Raji (cell line): ENCODE measurements around the gene XRCC6.

Experiments used
- POLR2A ChIP-seq: IDR thresholded peaks from 2 replicates; pipeline ENCODE4 v1.6.1; 2011; ENCODE audit warnings: low read depth, low read length, control low read depth; ENCODE audit not compliant: insufficient read depth

The XRCC6 gene

DNA sequence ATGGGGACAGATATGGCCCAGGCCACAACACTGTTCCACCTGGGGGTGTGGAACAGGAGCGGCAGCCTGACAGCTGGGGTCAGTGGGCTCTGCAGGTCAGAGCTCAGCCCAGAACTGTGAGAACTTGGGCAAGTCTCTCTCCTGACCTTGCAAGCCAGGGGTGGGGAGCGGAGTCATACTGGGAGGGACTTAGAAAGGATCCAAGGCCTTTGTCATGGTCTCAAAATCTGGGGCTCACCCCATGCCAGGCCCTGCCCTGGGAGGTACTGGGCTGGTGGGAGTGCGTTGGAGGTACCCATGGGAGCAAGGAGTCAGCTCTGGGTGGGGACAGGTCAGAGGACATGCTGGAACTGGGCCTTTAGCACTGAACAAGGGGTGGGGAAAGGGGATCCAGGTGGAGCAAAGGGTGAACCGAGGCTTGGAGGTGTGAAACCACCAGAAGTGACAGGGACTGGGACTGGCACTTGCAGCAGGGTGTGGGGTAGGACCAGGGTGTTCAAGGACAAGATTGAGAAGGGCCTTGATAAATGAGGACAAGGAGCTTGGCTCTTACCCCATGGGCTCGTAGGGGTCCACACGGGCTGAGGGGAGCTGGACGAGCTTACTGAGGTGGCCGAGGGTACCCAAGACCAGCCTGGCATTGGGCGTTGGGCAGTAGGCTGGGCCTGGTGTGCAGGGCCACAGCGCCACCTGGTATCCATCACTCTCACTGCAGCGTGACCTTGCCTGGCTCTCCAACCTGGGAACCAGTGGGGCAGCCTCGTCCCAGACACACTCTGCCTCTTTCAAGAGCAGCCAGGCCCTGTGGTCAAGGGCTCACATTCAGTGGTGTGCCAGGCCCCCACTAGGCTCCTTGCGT is 24.1 kb upstream of the XRCC6 start:
- TF ChIP-seq POLR2A: 0 out of 2 replicates have a peak, but pooled peaks have one; percentile 15

DNA sequence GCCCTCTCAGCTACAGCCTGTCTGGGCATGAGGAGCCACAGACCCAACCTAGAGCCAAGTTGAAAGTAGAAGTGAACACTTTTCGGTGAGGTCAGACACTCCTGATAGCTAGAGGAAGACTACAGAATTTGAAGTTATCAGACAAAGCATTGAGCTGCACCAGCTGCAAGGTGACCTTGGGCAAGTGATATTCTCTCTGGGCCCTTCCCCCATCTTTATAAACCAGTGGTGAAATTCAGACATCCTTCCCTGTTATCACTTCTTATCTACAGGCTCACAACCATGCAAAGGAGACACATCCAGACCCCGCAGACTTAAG is 23.5 kb upstream of the XRCC6 start:
- TF ChIP-seq POLR2A: no peak

DNA sequence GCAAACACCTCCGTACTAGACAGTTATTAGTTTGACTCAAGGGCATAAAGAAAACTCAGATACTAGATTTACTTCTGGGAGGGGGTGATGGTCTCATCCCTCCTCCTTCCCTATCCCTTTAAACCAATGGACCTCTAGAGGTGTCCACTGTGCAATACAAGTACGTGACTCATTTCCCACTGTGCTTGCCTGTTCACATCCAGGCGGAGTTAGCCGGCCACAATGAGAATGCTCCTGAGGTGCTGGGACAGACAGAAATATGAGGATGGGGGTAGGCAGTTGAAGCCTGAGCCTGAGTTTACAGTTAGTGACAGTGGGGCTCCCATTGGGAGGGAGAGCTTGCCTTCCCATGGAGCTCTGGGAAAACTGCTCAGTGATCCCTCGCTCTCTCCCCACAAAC is 23.0 kb upstream of the XRCC6 start:
- no peak for TF ChIP-seq POLR2A

DNA sequence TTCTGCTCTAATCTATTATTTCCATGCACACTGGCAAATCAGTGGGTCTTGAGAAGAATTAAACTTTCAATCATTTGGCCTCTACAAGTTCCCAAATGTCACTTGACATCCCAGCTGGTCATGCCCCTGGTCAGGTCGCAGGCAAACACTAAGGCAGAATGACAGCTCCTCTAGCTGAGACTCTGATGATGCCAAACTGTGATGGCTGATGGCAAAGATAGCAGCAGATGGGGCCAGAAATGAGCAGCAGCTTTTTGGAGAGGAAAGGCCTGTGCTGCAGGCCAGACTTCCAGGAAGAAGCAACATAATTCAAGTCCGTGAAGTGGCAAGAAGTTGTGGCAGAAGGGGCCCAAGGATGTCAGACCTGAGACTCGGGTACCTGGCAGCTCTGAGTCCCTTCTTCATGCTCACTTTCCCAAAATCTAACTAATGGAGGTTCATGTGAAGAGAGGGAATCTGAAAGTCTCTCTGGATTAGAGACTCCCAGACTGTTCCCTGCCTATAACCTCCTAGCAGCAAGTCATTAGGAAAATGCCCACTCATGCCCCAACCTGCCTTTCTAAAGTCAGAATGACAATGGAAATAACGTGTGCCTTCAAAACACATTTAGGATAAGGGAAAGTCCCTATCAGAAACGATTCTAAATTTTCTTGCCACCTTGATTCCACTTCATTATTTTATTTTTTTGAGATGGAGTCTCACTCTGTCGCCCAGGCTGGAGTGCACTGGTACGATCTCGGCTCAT is 22.0 kb upstream of the XRCC6 start:
- TF ChIP-seq POLR2A: no peak

DNA sequence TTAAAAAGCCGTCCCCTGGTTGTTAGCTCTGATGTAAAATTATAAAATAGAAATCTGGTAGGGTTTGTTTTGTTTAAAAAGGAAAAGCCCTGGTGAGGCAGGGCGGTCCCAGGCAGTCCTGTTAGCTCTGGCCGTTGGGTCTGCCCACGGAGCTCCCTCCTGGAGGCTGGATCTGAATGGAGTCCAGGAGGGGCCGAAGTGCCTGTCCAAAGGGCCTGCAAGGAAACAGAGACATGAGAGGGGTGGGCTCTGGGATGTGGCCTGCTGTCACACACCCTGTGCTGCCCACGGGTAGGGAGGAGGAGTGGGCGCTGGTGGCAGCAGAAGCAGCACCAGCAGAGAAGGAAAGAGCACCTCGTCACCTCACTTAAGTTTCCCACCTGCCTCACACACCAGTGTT is 20.1 kb upstream of the XRCC6 start:
- TF ChIP-seq POLR2A: no peak

DNA sequence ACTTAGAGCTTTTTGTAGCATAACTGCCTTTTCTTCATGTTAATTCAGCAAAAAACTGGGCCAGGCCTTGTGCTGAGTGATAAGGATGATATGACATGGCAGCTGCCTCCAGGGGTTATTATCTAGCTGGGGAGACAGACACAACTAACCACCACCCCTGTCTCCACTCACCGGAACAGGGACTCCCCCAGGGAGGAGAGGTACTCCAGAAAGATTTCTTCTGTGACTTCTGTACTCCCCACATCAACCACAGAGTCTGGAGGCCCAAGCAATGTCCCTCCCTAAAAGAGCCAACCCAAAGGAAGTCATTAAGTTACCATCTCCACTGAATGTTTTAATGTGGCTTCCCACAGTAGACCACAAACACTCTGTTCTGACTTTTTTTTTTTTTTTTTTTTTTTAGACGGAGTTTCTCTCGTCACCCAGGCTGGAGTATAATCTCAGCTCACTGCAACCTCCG is 17.2 kb upstream of the XRCC6 start:
- no peak for TF ChIP-seq POLR2A

DNA sequence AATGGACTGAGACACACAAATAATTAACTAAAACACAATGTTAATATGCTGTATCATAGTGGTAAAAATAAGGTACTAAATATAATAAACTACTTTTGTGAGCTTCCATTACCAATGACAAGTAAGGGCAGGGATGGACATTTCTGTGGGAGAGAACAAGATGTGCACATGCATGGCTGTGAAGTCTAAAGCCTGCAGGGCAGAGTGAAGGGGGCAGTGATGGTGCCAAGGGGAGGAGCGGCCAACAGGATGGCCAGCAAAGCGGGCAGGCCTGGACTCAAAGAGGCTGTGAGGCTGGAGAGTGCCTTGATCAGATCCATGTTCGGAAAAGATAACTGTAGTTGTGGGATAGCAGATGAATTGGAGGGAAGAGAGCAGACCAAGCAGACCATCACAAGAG is 12.7 kb upstream of the XRCC6 start:
- no peak for TF ChIP-seq POLR2A

DNA sequence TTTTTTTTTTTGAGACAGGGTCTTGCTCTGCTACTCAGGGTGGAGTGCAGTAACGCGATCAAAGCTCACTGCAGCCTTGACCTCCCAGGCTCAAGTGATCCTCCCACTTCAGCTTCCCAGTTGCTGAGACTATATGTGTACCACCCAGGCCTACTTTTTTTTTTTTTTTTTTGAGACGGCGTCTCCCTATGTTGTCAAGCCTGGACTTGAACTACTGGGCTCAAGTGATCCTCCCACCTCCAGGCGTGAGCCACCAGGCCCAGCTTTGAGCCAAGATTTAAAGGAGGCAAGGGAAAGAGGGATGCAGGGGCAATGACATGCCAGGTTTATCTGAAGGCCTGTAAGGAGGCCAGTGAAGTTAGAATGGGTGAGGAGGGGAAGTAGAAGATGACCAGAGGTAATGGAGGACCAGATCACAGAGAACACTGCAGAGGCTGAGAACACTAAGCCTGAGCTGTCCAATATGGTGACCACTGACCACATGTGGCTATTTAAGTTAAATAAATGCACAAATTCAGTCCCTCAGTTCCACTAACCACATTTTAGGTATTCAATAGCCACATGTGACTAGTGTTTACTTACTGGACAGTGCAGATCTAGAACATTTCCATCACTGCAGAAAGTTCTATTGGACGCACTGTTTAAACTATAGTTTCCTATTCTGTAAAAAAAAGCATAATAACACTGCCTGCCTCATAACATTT is 8.3 kb upstream of the XRCC6 start:
- TF ChIP-seq POLR2A: no peak

DNA sequence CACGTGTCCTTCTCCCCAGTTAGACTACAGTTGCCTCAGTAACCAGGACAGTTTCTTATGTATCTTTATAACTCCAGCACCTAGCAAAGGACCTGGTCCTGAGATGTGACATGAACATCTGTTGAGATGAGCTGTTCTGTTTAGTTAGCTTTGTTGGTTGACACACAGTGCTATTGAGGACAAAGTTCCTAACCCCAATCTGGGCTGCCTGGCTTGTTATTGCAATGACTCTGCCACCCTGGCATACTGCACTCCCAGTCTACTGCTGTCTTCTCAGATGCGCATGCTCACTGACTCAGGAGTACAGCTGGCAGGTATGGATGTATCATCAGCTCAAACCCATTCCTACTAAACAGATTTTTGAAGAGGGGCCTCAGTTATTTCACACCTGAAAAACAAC is 7.6 kb upstream of the XRCC6 start:
- no peak for TF ChIP-seq POLR2A

DNA sequence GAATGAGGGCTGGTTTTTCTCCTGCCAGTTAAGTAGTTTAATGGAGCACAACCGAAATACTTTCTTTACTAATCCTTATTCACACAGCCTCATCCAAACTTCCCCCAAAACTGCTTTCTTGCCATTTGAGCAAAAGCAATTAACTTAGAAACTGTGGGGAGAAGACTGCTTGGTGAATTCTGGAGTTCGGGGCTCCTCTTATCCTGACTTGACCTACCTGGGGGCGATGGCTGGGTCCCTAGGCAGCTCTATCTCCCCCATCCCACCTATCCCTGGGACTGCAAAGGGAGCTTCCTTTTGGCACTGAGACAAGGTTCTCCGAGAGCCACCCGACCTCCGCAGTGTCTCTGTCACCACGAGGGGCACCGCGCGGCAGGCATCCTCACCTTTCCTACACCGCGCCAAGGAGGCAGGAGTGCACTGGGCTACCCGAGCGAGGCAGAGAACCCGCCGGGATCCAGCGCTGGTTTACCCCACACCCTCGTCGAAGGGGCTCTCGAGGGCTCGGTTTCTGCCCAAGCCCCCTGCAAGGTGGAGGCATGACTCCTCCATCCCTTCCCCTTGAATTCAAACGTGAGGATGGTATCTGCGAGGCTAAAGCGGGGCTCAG is 1.0 kb upstream of the XRCC6 start:
- TF ChIP-seq POLR2A: no peak

DNA sequence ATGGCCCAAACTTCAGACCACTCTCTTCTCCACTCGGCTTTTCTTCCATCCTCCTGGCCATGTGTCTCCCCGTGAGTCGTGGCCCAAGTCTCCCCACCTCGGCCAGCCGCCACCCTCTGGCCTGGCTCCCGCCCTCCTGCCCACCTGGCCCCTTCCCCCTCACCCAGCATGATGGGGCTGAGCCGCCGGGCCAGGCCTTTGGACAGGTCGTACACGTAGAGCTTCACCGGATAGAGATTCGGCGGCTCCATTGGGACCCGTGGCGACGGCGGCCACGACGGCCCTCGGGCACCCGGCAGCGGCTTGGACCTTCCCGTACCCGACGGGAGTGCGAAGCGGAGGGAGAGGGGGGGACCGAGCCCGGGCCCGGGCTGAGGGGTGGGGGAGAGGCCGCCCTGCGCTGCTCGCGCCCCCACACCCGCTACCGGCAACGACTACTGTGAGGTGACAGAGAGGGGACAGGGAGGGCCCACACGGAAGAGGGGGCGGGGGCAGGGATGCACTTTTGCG is 451 bp upstream of the XRCC6 start, which contains the start of gene DESI1:
Gene DESI1, minus strand, starts transcription at position 455 of the 510 bp plus-strand sequence. Its CDS starts 204 bp downstream, at position 251.
- peak; percentile 84 for TF ChIP-seq POLR2A

DNA sequence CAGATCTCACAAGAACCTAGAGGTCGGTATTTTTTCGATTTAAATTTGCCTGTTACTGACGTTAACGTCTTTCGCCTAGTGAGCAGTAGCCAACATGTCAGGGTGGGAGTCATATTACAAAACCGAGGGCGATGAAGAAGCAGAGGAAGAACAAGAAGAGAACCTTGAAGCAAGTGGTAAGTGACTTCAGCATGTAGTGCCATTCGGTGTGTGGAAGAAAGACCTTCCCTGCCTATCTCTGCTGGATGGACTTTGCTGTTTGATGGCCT is 750 bp downstream of the XRCC6 start:
- TF ChIP-seq POLR2A: no peak

DNA sequence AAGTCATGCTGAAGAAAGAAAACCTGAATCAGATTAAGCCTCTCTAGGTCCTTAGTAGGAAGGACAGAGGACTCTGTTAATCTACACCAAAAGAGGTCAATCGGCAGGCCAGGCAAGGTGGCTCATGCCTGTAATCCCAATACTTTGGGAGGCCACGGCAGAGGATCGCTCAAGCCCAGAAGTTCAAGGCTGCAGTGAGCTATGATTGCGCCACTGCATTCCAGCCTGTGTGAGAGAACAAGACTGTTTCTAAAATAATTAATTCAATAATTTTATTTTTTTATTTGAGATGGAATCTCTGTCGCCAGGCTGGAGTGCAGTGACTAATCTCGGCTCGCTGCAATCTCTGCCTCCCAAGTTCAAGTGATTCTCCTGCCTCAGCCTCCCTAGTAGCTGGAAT is 4.5 kb downstream of the XRCC6 start:
- no peak for TF ChIP-seq POLR2A

DNA sequence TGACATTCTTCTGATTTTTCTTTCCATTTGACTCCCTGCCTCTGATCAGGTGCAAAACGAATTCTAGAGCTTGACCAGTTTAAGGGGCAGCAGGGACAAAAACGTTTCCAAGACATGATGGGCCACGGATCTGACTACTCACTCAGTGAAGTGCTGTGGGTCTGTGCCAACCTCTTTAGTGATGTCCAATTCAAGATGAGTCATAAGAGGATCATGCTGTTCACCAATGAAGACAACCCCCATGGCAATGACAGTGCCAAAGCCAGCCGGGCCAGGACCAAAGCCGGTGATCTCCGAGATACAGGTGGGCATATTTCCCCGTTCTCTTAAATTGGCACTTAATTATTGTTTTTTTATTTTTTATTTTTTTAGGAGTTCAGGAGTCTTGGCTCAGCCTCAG is 15.4 kb downstream of the XRCC6 start:
- TF ChIP-seq POLR2A: no peak

DNA sequence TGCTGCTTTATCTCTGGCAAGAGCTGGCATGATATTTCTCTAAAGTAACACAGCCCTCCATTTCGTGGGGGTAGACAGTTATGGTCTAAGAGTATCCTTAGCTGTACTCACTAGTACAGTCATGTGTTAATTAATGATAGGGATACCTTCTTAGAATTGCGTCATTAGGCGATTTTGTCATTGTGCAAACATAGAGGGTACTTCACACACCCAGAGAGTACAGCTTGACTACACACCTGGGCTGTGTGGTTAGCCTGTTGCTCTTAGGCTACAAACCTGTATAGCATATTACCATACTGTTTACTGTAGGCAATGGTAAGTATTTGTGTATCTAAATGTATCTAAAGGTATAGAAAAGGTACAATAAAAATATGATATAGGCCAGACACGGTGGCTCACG is 17.0 kb downstream of the XRCC6 start:
- no peak for TF ChIP-seq POLR2A
